A549 (cell line): Measurements from ENCODE around the gene PSRC1. TPM values are rescaled to one million over a fixed set of nuclear protein-coding genes. Genes with fewer than 3 reads are reported as not detected.

ENCODE experiments used
- ATAC-seq, 2 experiments: fragments of 200-7000 bp in 1 of 2; fragments of >200 bp in 1 of 2; cut with Nextera tagmentation in 1 of 2; cut with Tn5 transposase in 1 of 2; 3 replicates each; pipeline versions ENCODE4 v1.8.0 to v1.9.1; 2018 to 2020; ENCODE audit warnings: mild to moderate bottlenecking in 1 of 2, moderate library complexity in 1 of 2
- CTCF ChIA-PET: fragments of 300-600 bp; sonication (Branson Sonifier 250); formaldehyde crosslinking; extraction: SDS; loops from one replicate; lab custom pipeline; 2021; ENCODE audit warnings: antibody characterized with exemption, inconsistent platforms; lab: Yijun Ruan, JAX
- POLR2A ChIA-PET: fragments of 350-600 bp; formaldehyde crosslinking; extraction: SDS; loops from one replicate; lab custom pipeline; 2021; ENCODE audit warnings: antibody characterized with exemption, inconsistent platforms; lab: Yijun Ruan, JAX
- DNase-seq, 2 experiments: peaks; one replicate each; pipeline versions ENCODE4 v3.0.0 to v3.0.0-alpha.2; 2011 to 2016; ENCODE audit warnings: low read depth in 1 of 2, low spot score in 1 of 2
- FAIRE-seq: peaks from 2 replicates; lab custom pipeline; 2011; peaks lifted over from hg19 to GRCh38; lab: Jason Lieb, UNC
- H3K27ac ChIP-seq, 2 experiments: fragments of >200 bp; sonication (Bioruptor Twin); formaldehyde crosslinking; 3 replicates each; pipeline ENCODE4 v1.5.1; 2016 to 2017
- H3K4me1 ChIP-seq: fragments of >200 bp; sonication (Bioruptor Twin); formaldehyde crosslinking; 3 replicates; pipeline ENCODE4 v1.6.1; 2016
- H3K4me2 ChIP-seq: fragments of >200 bp; sonication (Bioruptor Twin); formaldehyde crosslinking; 3 replicates; pipeline ENCODE4 v1.6.1; 2016
- H3K4me3 ChIP-seq: fragments of >200 bp; sonication (Bioruptor Twin); formaldehyde crosslinking; 3 replicates; pipeline ENCODE4 v1.5.1; 2016
- H3K9me3 ChIP-seq: fragments of >200 bp; sonication (Bioruptor Twin); formaldehyde crosslinking; 3 replicates; pipeline ENCODE4 v1.6.1; 2016
- BHLHE40 ChIP-seq: IDR thresholded peaks from 2 replicates; pipeline ENCODE4 v1.6.1; 2012; ENCODE audit warnings: low read depth, low read length, inconsistent platforms
- CEBPB ChIP-seq, 2 experiments: fragments of >200 bp in 1 of 2; sonication (Bioruptor Twin) in 1 of 2; formaldehyde crosslinking in 1 of 2; IDR thresholded peaks; 2 replicates each; pipeline ENCODE4 v1.6.1; 2012 to 2016
- CHD2 ChIP-seq: fragments of 150-350 bp; IDR thresholded peaks from 2 replicates; pipeline ENCODE4 v1.6.1; 2014; ENCODE audit warnings: low read length; ENCODE audit not compliant: partially characterized antibody
- EHF ChIP-seq: fragments of 250-450 bp; sonication (Bioruptor Pico); IDR thresholded peaks from 2 replicates; pipeline ENCODE4 v1.5.0; 2020; ENCODE audit warnings: mild to moderate bottlenecking
- EHMT2 ChIP-seq: fragments of 200-600 bp; sonication (generic); IDR thresholded peaks from 2 replicates; pipeline ENCODE4 v1.6.1; 2016; ENCODE audit warnings: antibody characterized with exemption, low read depth, mild to moderate bottlenecking, moderate library complexity
- EP300 ChIP-seq, 2 experiments: fragments of >200 bp; sonication (Bioruptor Twin); formaldehyde crosslinking; IDR thresholded peaks; 2 replicates in 1 of 2; 3 replicates in 1 of 2; pipeline ENCODE4 v1.6.1; 2016 to 2017
- FOSB ChIP-seq: fragments of 250-450 bp; sonication (Bioruptor Pico); IDR thresholded peaks from 2 replicates; pipeline ENCODE4 v1.5.0; 2020; ENCODE audit warnings: mild to moderate bottlenecking, moderate library complexity
- GATA3 ChIP-seq: IDR thresholded peaks from 2 replicates; pipeline ENCODE4 v1.6.1; 2012; ENCODE audit warnings: borderline replicate concordance
- HDAC2 ChIP-seq: fragments of 200-600 bp; sonication (generic); IDR thresholded peaks from 2 replicates; pipeline ENCODE4 v1.6.1; 2016
- HOXA7 ChIP-seq: fragments of 250-450 bp; sonication (Bioruptor Pico); IDR thresholded peaks from 2 replicates; pipeline ENCODE4 v1.5.0; 2020; ENCODE audit warnings: mild to moderate bottlenecking, moderate library complexity
- HOXB5 ChIP-seq: fragments of 250-450 bp; sonication (Bioruptor Pico); IDR thresholded peaks from 2 replicates; pipeline ENCODE4 v1.5.0; 2020; ENCODE audit warnings: mild to moderate bottlenecking, moderate library complexity
- JUN ChIP-seq, 2 experiments: fragments of >200 bp; sonication (Bioruptor Twin); formaldehyde crosslinking; IDR thresholded peaks; 2 replicates in 1 of 2; 3 replicates in 1 of 2; pipeline ENCODE4 v1.6.1; 2016 to 2017
- JUNB ChIP-seq: fragments of >200 bp; sonication (Bioruptor Twin); formaldehyde crosslinking; IDR thresholded peaks from 2 replicates; pipeline ENCODE4 v1.6.1; 2016
- KDM1A ChIP-seq: fragments of 200-600 bp; sonication (generic); IDR thresholded peaks from 2 replicates; pipeline ENCODE4 v1.6.1; 2016; ENCODE audit warnings: low read depth, mild to moderate bottlenecking
- KDM5A ChIP-seq: fragments of 200-600 bp; sonication (generic); IDR thresholded peaks from 2 replicates; pipeline ENCODE4 v1.6.1; 2016; ENCODE audit warnings: antibody characterized with exemption, mild to moderate bottlenecking
- MAZ ChIP-seq: fragments of 150-350 bp; IDR thresholded peaks from 2 replicates; pipeline ENCODE4 v1.6.1; 2014; ENCODE audit warnings: antibody characterized with exemption, low read depth, low read length, borderline replicate concordance
- MYC ChIP-seq: IDR thresholded peaks from 2 replicates; pipeline ENCODE4 v1.6.1; 2012; ENCODE audit warnings: mild to moderate bottlenecking, inconsistent platforms, low read length, improper control_type of control experiment, borderline replicate concordance
- NFE2L2 ChIP-seq: fragments of 150-350 bp; conservative IDR thresholded peaks from 2 replicates; pipeline ENCODE4 v1.6.1; 2014; ENCODE audit warnings: low read length
- POLR2A ChIP-seq: IDR thresholded peaks from 2 replicates; pipeline ENCODE4 v1.6.1; 2012; ENCODE audit warnings: mild to moderate bottlenecking, low read length
- POLR2AphosphoS2 ChIP-seq: conservative IDR thresholded peaks from 2 replicates; pipeline ENCODE4 v1.6.1; 2012; ENCODE audit warnings: low read length, improper control_type of control experiment, inconsistent platforms
- RARB ChIP-seq: fragments of 250-450 bp; sonication (Bioruptor Pico); IDR thresholded peaks from 2 replicates; pipeline ENCODE4 v1.8.0; 2021; ENCODE audit warnings: mild to moderate bottlenecking, moderate library complexity
- TFCP2L1 ChIP-seq: fragments of 250-450 bp; sonication (Bioruptor Pico); IDR thresholded peaks from 2 replicates; pipeline ENCODE4 v1.5.0; 2021; ENCODE audit warnings: mild to moderate bottlenecking
- TP53 ChIP-seq: fragments of 250-450 bp; sonication (Bioruptor Pico); IDR thresholded peaks from 2 replicates; pipeline ENCODE4 v1.5.0; 2021; ENCODE audit warnings: mild to moderate bottlenecking, moderate library complexity
- ZFP36 ChIP-seq: fragments of 450-650 bp; IDR thresholded peaks from 2 replicates; pipeline ENCODE4 v1.6.1; 2014; ENCODE audit warnings: borderline replicate concordance; ENCODE audit not compliant: partially characterized antibody
- ZNF302 ChIP-seq: fragments of 250-450 bp; sonication (Bioruptor Pico); IDR thresholded peaks from 2 replicates; pipeline ENCODE4 v1.9.0; 2021; ENCODE audit warnings: inconsistent platforms, mild to moderate bottlenecking, moderate library complexity
- WGBS: methylation state at CpG from one replicate; pipeline ENCODE4 v1.1.6; 2017; ENCODE audit errors: missing lambda C conversion rate; 5-methylcytosine and 5-hydroxymethylcytosine counted together
- polyA plus RNA-seq, 4 experiments: library from polyadenylated mRNA; depleted of rRNA in 3 of 4; stranded (reverse); fragments of >200 nt; fragmentation: RNase III in 1 of 4; extraction: RNeasy Plus Mini Kit Qiagen cat#74134 plus additional on column Dnase treatment in 1 of 4; gene quantifications; 2 replicates in 3 of 4; 3 replicates in 1 of 4; pipeline ENCODE4 v1.2.3, GENCODE V29; 2011 to 2017
- TF ChIP-seq, protein P1 (sequence below): fragments of 200-600 bp; sonication (generic); IDR thresholded peaks from 2 replicates; pipeline ENCODE4 v1.6.1; 2016; ENCODE audit warnings: antibody characterized with exemption, mild to moderate bottlenecking, moderate library complexity
- TF ChIP-seq, protein P2 (sequence below): fragments of >200 bp; sonication (Bioruptor Twin); formaldehyde crosslinking; IDR thresholded peaks from 3 replicates; pipeline ENCODE4 v1.6.1; 2016
- TF ChIP-seq, protein P3 (sequence below): fragments of 450-650 bp; IDR thresholded peaks from 2 replicates; pipeline ENCODE4 v1.6.1; 2014; ENCODE audit warnings: antibody characterized with exemption

PSRC1 gene
- polyA plus RNA-seq, 2 of the 4 experiments (the other 2 are of a cell fraction), result 15.3 to 21.5 TPM

DNA sequence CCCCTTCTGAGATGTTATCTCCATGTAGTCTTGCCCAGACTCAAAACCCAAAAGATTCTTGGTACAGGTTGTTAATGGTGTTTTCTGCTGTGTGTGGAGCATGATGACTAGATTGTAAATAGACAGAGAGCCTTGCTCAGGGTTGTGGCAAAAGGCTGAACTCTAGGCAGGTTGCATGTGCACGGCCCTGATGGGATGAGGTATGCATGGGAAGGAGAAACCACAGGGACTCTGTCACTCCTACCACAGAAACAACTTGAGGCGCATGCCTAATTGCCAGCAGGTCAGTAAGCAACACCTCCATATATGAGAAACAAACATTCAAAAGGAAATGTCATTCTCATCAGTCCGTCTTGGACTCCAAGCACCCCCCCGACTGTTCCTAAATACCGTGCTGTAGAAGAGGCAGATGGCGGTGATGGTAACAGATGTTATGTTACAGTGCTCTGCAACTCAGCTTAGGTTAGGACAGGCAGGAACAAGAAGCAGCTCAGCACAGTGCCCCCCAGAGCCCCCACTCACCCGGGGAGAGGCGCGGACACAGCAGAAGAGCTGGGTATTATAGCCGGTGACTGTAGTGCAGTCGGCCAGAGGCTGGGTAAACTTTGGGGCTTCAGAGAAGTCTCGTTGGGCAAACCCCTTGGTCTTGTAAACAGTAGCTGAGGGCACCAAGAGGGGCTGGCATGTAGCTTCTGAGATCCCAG is 12.9 kb upstream of the PSRC1 start:
- WGBS, result 70% methylated on average over 11 of the region's 12 CpGs
- Histone ChIP-seq H3K4me3 (no peak overlapping the region), H3K27ac (no peak overlapping the region), H3K9me3 (no peaks in the 10 kb centered on the region), H3K4me1 (peaks cover 3% of the 10 kb centered on the region; the same call in 1 of the 3 replicates), H3K4me2 (no peak overlapping the region)
- POLR2A ChIA-PET, result no interaction called here
- no peak for ATAC-seq
- TF ChIP-seq, protein P1, sequence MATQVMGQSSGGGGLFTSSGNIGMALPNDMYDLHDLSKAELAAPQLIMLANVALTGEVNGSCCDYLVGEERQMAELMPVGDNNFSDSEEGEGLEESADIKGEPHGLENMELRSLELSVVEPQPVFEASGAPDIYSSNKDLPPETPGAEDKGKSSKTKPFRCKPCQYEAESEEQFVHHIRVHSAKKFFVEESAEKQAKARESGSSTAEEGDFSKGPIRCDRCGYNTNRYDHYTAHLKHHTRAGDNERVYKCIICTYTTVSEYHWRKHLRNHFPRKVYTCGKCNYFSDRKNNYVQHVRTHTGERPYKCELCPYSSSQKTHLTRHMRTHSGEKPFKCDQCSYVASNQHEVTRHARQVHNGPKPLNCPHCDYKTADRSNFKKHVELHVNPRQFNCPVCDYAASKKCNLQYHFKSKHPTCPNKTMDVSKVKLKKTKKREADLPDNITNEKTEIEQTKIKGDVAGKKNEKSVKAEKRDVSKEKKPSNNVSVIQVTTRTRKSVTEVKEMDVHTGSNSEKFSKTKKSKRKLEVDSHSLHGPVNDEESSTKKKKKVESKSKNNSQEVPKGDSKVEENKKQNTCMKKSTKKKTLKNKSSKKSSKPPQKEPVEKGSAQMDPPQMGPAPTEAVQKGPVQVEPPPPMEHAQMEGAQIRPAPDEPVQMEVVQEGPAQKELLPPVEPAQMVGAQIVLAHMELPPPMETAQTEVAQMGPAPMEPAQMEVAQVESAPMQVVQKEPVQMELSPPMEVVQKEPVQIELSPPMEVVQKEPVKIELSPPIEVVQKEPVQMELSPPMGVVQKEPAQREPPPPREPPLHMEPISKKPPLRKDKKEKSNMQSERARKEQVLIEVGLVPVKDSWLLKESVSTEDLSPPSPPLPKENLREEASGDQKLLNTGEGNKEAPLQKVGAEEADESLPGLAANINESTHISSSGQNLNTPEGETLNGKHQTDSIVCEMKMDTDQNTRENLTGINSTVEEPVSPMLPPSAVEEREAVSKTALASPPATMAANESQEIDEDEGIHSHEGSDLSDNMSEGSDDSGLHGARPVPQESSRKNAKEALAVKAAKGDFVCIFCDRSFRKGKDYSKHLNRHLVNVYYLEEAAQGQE, result no peak
- no peak for TF ChIP-seq HOXB5
- no peak for TF ChIP-seq BHLHE40
- TF ChIP-seq POLR2A, result no peak
- TF ChIP-seq, protein P2, sequence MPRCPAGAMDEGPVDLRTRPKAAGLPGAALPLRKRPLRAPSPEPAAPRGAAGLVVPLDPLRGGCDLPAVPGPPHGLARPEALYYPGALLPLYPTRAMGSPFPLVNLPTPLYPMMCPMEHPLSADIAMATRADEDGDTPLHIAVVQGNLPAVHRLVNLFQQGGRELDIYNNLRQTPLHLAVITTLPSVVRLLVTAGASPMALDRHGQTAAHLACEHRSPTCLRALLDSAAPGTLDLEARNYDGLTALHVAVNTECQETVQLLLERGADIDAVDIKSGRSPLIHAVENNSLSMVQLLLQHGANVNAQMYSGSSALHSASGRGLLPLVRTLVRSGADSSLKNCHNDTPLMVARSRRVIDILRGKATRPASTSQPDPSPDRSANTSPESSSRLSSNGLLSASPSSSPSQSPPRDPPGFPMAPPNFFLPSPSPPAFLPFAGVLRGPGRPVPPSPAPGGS, result no peak
- no peak for TF ChIP-seq HOXA7 (CRISPR knock-in tag)
- no peak for TF ChIP-seq JUNB
- TF ChIP-seq ZFP36, result no peak
- no peak for TF ChIP-seq EHF (CRISPR knock-in tag)
- no peak for TF ChIP-seq GATA3
- TF ChIP-seq HDAC2, result no peak
- TF ChIP-seq CHD2, result no peak
- no peak for TF ChIP-seq JUN (IDR thresholded peaks at IDR 0.05)
- no peak for TF ChIP-seq CEBPB (IDR thresholded peaks at IDR 0.05)
- no peak for TF ChIP-seq POLR2AphosphoS2
- no peak for TF ChIP-seq MYC
- TF ChIP-seq TFCP2L1, result no peak
- no peak for TF ChIP-seq TP53 (CRISPR knock-in tag)
- TF ChIP-seq KDM5A, result no peak
- no peak for FAIRE-seq
- no peak for DNase-seq
- CTCF ChIA-PET, result interaction anchor here (1.7 kb wide), 1 partner anchor 18 kb away, joined by 5 read pairs; no protein-coding TSS in a partner anchor

DNA sequence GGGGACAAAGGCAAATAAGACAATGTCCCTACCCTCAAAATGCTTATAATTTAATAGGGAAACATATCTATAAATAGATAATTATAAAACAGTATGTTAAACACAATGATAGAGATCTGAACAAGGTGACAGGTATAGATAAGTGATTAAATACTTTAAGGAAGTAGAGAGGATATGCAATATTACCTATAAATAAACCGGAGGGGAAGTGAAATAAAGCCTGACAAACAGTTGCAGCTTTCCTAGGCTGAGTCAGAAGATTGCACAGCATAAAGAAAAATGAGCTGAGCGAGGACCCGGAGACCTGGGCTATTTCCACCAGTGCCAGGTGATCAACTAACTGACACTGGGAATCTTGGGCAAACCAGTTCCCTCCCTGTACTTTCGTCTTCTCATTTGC is 11.5 kb upstream of the PSRC1 start:
- no peak overlapping the region for H3K4me3 ChIP-seq
- H3K4me1 ChIP-seq, result peaks cover 3% of the 10 kb centered on the region; the same call in 1 of the 3 replicates
- TF ChIP-seq EHMT2, result no peak
- TF ChIP-seq BHLHE40, result no peak
- TF ChIP-seq MAZ, result no peak
- TF ChIP-seq, protein P3, sequence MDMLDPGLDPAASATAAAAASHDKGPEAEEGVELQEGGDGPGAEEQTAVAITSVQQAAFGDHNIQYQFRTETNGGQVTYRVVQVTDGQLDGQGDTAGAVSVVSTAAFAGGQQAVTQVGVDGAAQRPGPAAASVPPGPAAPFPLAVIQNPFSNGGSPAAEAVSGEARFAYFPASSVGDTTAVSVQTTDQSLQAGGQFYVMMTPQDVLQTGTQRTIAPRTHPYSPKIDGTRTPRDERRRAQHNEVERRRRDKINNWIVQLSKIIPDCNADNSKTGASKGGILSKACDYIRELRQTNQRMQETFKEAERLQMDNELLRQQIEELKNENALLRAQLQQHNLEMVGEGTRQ, result no peak
- TF ChIP-seq EP300 (IDR thresholded peaks at IDR 0.05), result no peak
- no peak for TF ChIP-seq NFE2L2
- TF ChIP-seq ZNF302 (CRISPR knock-in tag), result no peak
- no peak for TF ChIP-seq HDAC2
- TF ChIP-seq, protein P1, result no peak
- no peak for TF ChIP-seq KDM1A
- no peak for TF ChIP-seq FOSB (CRISPR knock-in tag)
- no peak for TF ChIP-seq POLR2A
- TF ChIP-seq HOXB5, result no peak
- TF ChIP-seq RARB (CRISPR knock-in tag), result no peak
- H3K4me2 ChIP-seq, result no peak overlapping the region
- FAIRE-seq (no peak), DNase-seq (no peak), ATAC-seq (no peak)
- no peak overlapping the region for H3K27ac ChIP-seq
- no peaks in the 10 kb centered on the region for H3K9me3 ChIP-seq
- ChIA-PET POLR2A (no interaction called here), CTCF (no interaction called here)
- 74% methylated on average over 4 of the region's 4 CpGs for WGBS
